ENCODE results near the gene PPAN.

DNA sequence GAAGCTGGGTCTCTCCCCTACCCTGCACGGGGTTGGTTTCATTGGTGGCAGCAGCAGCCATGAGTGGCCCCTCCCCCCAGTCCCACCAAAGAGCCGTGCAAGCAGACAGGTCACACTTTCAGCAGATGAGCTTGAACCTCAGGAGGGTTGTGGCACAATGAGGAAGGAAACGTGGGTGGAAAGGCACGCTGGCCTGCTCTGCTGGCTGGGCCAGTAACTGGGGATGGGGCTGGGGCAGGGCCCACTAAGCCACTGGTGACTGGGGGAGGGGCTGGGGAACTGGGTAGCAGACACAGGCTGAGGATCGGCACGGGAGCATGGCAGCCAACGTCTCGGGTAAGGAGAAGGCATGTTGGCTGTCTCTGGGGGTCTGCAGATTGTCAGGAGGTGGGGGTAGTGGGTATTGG, 5.2 kb downstream of the PPAN start, which contains the start of gene P2RY11:
- TF ChIP-seq, protein P1, sequence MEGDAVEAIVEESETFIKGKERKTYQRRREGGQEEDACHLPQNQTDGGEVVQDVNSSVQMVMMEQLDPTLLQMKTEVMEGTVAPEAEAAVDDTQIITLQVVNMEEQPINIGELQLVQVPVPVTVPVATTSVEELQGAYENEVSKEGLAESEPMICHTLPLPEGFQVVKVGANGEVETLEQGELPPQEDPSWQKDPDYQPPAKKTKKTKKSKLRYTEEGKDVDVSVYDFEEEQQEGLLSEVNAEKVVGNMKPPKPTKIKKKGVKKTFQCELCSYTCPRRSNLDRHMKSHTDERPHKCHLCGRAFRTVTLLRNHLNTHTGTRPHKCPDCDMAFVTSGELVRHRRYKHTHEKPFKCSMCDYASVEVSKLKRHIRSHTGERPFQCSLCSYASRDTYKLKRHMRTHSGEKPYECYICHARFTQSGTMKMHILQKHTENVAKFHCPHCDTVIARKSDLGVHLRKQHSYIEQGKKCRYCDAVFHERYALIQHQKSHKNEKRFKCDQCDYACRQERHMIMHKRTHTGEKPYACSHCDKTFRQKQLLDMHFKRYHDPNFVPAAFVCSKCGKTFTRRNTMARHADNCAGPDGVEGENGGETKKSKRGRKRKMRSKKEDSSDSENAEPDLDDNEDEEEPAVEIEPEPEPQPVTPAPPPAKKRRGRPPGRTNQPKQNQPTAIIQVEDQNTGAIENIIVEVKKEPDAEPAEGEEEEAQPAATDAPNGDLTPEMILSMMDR (IDR thresholded peaks at IDR 0.05; ENCODE audit: low read depth, low read length, poor library complexity, severe bottlenecking) = no peak
- no peak for TF ChIP-seq EZH2phosphoT487 (IDR thresholded peaks at IDR 0.05; ENCODE audit: borderline replicate concordance, low read length)
